Measurements from ENCODE around the gene OSTN.

- TF ChIP-seq YY1 (IDR thresholded peaks at IDR 0.05; ENCODE audit: insufficient read depth, insufficient read length) (no peak), SUZ12 (IDR thresholded peaks at IDR 0.05; ENCODE audit: extremely low read depth, insufficient read depth, insufficient read length) (no peak)
Measured at GRCh38 chr3:191198480-191198879, 561 bp upstream of the OSTN start.

Data from NT2/D1 (cell line).